HG03558 (cell line): ENCODE measurements around the gene CILP.
"Not testable (repeated sequence)": the region's sequence is repeated elsewhere in the genome, so short reads cannot be mapped to it uniquely, and the experiment has no call there.

Experiments
- ATAC-seq: cut with Tn5 transposase; IDR thresholded peaks from one replicate; pipeline ENCODE4 v1.9.1; 2021; ENCODE audit warnings: moderate number of reproducible peaks; ENCODE audit not compliant: unreplicated experiment; ENCODE audit errors: extremely low read depth

The CILP gene

DNA sequence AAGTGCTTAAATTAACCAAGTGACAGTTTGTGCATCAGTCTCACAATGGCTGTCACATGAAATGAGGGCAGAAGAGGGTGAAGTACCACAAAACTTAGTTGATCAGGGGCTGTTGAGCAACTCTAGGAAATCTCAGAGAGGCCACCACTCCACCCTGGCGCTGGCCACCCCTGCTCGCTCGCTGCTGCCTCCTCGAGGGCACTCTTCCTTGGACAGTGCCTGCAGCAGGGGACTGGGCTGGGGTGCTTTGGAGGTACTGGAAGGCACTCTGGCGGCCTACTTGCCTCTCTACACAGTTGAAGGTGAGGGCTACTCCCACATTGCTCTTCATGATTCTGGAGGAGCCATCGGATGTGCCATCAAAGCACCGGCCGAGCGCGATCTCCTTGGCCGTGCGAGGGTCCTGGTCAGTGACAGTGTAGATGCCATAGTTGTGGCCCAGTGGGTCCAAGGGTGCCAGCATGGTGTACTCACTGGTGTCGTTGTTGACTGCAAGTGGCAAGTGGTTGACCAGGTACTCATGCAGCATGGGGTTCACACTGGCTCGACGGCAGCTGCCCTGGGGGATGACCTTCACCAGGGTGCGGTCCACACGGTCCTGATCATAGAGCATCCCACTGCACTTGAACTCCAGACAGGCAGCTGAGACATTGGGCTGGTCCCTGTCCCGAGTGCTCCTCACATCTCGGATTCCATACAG is 14.5 kb downstream of the CILP start:
- ATAC-seq = no peak

DNA sequence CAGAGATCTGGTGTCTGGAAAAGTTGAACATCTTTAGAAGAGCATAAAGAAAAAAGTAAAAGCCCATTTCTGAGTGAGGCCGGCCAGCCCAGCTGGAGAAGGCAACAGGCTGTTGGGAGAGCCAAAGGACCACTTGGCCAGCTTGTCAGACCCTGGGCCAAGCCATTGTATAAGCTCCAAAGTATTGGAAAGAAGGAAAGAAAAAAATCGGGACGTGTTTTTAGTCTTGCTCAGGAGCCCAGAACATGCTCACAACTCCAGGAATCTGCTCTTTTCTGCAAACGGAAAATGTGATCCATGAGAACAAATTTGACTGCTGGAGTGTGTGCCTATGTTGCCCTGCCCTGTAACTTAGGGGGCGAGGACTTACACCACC is 15.7 kb downstream of the CILP start:
- ATAC-seq = no peak

DNA sequence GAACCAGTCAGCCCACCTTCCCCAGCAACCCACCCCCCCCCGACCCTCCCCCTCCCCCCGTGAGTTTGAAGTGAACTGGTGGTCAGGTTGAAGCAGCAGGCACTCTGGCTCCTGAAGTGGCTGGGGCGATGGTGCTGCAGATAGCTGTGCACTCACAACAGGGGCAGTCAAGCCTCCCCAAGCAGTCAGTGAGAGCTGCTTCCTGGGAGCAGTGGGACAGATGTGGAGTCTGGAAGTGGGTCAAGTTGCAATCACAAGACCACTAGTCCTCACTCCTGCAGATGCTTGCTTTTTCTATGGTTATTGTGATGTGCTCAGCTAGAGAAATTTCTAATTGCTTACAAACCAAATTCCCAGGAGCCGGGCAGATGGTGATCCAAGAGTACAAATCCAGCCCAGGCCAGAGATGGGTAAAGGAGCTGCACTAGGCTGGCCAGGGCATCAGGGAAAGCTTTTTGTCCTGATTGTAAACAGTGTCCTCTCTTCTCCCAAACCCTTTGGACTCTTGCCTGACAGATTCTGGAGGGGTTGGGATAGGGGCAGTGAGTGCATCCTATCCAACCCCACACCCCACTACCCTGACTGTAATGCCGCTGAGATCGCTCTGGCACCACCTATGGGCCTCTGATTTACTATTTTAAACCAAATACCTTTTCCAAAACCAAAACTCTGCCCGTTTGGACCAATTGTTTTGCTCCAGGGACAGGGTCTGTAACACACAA is 16.3 kb downstream of the CILP start:
- ATAC-seq = no peak

DNA sequence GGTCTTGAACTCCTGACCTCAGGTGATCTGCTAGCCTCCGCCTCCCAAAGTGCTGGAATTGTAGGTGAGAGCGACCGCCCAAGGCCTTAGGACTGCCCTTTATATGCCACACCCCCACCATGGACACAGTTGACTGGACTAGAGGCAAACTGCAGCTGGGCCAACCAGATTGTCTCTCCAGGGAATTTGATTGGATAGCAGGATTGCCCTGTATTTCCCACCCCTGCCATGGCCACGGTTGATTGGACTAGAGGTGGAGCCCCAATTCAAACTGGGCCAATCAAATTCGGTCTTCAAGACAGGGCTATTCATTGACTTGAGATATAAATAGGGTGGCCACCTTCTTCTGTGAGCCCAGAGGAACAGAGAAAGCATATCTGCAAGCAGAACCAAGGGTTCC is 19.3 kb downstream of the CILP start:
- no peak for ATAC-seq

DNA sequence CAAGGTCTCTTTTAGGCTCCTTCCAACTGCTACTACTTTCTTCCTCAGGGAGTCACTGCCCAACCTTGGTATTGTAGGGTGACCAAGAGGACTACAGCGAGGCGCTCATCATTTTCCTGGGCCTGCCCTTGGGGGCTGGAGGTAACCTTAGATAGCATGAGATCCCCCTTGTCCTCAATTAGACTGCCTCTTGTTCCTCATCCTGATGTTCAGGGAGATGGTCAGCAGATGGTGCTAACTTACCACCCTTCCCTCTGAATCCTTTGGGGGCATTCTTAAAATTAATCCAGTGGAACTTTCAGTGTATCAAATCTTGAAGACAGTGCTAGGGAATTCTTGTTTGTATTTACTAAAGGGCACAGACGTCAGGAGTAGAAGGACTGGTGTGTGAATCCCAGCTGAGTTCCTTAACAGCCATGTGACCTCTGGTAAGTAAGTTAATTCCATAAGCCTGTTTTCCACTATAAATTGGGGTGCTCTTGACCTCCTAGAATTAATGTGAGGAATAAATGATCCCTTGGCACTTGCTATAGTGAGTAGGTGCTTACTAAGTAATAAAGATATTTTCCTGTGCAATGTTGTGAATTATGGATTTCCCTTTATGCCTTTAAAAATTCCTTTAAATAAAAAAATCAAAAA is 22.1 kb downstream of the CILP start:
- ATAC-seq = no peak

DNA sequence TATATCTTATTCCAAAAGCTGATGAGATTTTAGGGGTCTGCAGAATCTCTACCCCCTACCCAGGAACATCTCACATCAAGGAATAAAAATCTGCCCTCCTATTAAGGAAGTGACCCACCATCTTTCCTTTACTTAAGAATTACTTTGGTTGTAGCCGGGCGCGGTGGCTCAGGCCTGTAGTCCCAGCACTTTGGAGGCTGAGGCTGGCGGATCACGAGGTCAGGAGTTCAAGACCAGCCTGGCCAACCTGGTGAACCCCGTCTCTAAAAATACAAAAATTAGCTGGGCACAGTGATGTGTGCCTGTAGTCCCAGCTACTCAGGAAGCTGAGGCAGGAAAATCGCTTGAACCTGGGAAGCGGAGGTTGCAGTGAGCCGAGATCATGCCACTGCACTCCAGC is 22.8 kb downstream of the CILP start:
- ATAC-seq = not testable (repeated sequence)

DNA sequence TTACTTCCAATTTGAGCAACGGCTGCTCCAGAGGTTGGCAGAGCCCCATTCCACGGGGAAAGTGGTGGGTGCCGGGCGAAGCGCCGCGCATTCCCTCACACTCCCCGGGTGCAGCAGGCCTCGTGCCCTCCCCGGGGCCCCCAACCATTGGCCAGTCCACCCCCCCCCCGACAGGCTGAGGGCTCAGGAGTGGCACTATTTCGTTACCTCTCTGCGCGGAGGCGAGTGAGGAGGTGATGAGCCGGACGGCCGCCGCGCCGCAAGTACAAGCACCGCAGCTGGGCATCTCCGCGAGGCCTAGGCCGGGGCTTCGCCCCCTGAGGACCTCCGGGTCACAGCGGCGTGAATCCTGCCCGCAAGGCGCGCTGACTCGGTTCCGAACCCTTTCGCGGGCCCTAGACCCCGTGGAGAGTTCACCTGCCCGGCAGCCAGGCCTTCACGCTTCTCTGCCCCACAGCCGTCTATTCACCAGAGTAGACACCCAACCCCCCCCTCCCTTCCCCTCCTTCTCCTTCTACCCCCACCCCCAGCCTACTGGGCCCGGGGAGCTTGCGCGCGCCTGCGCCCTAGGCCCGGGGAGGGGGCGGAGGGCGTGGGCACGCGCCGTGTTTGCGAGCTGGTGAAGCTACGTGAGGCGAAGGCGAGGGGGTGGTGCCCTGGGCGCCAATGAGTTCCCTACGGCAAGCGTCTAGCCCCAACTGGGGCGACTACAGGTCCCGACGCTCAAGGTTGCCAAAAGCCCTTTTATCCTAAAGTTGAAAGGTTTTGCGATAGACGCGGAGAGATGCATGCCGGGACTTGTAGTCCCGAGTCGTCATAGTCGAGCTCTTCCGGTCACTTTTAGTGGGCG is 26.2 kb downstream of the CILP start, which contains the start of gene CLPX:
Gene CLPX (minus strand): TSS at position 475 of the 850 bp plus-strand sequence. CDS start 189 bp downstream, at position 286.
- peak; percentile 66 for ATAC-seq

DNA sequence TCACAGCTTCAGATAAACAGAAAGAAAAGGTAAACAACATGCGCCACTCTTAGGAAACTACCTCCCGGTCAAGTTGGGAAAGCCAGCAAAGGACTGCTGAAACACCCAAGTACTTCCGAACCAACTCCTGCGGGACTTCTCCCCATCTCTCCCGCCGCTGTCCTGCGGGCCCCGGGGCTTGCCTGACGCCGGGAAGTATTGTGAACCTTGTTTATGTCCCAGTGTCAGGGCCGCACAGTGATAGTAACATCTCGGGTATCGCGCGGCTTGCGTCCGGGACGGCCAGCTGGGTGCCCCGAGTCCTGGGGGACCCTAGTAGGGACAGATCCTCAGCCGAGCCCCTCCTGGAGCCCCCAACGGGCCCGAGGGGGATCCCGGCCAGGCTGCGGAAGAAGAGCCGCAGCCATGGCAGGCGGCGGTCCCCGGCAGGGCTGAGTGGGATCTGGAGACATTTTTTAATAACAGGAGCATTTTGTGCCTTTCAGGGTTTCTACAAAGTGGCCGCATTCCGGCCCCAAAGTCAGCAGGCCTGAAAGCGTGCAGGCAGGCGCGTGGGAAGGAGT is 26.9 kb downstream of the CILP start:
- ATAC-seq = no peak

DNA sequence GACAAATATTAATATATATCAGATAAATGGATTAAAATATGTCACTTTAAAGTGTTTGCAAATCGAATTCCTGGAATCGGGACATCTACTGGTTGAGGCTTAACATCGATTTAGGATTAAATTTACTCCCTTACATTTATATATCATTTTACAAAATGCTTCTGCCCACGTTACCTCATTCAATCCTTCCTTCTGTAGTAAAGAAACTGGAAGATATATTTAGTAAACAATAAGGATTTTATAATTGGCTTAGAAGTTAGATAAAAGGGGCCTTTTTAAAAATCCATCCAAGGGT is 27.5 kb downstream of the CILP start:
- ATAC-seq = no peak

DNA sequence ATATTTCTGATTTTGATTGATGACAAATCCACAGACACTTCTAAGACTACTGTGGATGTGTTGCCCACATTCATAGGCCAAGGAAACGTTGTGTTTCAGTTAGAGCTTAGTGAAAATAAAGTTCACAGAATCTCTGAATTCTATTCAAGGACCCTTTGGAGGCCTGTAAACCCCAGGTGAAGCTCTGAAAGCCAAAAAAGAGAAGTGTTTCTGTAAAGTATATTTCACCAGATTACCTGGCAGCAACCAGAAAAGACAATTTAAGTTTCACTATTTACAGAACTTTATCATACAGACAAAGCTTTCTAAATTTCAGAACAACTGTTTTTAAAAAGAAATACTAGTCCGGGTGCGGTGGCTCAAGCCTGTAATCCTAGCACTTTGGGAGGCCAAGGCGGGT is 28.7 kb downstream of the CILP start:
- no peak for ATAC-seq

DNA sequence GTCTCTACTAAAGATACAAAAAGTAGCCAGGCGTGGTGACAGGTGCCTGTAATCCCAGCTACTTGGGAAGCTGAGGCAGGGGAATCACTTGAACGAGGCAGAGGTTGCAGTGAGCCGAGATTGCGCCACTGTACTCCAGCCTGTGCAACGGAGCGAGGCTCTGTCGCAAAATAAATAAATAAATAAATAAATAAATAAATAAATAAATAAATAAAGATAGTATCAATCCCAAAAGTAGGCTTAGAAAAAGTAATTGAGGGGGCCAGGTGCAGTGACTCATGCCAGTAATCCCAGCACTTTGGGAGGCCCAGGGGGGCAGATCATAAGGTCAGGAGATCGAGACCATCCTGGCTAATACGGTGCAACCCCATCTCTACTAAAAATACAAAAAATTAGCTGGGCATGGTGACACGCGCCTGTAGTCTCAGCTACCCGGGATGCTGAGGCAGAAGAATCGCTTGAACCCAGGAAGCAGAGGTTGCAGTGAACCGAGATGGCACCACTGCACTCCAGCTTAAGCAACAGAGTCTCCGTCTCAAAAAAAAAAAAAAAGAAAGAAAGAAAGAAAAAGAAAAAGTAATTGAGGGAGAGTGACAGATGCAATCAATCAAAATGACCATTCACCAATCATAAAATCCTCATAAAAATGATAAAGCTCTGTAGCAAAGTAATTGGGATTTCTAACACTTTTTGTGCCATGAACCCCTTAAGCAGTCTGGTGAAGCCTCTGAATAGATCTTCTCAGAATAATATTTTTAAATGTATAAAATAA is 29.5 kb downstream of the CILP start:
- not testable (repeated sequence) for ATAC-seq

DNA sequence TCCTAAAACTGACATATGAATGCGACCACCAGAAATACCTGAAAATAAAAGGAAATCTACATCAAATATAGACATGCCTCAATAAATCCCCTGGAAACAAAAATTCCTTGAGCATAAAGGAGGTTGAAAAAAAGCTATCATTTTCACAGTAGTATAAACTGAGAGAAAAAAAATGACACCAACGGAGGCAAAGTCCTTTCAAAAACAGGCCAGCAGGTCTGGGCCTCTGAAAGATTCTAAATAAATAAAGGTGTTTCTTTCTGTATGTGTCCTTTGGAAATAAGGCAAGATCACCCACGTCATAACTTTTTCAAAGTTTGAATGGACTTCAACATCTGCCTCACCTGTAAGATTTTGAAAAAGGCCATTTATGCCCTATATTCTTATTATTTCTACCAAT is 31.1 kb downstream of the CILP start:
- no peak for ATAC-seq

DNA sequence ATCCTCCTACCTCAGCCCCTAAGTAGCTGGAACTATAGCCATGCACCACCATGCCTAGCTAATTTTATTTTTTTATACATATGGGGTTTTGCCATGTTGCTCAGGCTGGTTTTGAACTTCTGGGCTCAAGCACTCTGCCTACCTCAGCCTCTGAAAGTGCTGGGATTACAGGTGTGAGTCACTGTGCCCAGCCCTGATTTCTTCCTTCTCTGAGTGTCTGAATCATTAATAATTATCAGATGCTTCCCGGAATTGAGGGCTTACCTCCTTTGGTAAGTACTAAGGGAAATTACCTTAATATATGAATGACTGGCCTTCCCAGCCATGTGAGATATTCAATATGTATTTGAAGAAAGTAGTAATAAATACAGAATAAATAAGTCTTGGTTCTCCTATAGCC is 33.4 kb downstream of the CILP start:
- no peak for ATAC-seq

DNA sequence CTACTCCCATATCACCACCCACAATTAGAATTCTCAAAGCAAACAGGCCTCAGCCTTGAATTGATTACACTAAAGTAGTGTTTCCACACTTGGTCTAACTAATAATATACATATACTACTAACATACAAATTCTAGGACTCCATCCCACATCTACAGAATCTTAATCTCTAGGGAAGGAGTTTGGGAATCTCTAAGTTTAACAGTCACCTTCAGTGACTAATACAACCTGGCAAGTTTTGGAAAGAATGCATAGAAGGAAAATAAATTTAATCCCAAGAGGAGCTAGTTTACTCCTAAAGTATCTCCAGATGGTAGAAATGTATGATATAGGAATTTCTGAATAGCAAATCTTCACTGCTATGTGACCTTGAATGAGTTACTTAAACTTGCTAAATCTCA is 35.2 kb downstream of the CILP start:
- no peak for ATAC-seq

DNA sequence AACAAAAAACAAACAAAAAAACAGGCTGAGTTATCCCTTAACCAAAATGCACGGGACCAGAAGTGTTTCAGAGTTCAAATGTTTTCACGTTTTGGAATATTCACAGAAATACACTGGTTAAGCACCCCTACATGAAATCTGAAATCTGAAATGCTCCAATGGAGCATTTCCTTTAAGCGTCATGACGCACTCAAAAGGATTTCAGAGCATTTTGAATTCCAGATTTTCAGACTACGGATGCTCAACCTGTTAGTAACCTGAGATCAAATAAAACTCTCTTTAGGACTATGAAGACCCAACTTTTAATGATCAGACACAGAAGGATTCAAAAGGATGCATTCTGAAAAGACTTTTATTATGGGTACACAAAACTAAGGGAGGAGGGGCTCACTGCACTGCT is 35.8 kb downstream of the CILP start:
- ATAC-seq = no peak

DNA sequence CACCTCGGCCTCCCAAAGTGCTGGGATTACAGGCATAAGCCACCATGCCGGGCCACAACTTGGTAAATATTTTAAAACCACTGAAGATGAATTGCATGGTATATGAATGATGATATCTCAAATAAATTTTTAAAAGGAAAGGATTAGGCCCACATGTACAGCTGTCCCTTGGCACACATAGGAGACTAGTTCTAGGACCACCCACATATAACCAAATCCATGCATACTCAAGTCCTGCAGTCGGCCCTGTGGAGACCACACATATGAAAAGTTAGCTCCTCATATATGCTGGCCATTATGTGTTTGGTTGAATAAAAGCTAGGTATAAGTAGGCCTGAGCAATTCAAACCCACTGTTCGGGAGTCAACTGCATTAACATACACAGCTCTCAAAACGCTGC is 36.8 kb downstream of the CILP start:
- no peak for ATAC-seq

DNA sequence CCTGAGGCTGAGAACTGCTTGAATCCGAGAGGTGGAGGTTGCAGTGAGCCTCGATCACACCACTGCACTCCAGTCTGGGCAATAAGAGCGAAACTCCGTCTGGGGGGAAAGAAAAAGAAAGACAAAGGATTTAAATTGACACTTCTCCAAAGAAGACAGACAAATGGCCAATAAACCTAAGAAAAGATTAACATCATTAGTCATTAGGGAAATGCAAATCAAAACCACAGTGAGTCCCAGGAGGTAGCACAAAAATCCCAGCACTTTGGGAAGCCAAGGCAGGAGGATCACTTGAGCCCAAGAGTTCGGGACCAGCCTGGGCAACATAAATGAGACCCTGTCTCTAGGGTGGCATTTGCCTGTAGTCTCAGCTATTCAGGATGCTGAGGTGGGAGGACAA is 38.7 kb downstream of the CILP start:
- ATAC-seq = no peak

DNA sequence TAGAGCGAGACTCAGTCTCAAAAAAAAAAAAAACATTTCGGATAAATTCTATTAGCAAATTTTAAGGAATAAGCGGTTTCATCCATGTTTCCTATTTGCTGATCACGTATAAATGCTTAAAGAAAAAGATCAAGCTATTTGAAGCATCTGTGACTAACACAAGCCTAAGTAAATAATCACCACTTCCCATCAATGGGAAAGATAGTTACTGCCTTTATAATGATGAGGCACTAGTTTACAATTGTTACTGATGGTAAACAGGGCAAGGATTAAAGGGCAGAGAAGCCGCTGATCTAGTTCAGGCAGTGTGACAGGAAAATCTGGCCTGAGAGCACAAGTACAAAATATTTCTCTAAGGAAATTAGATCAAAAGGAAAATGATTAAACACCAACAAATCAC is 39.8 kb downstream of the CILP start:
- ATAC-seq = no peak

DNA sequence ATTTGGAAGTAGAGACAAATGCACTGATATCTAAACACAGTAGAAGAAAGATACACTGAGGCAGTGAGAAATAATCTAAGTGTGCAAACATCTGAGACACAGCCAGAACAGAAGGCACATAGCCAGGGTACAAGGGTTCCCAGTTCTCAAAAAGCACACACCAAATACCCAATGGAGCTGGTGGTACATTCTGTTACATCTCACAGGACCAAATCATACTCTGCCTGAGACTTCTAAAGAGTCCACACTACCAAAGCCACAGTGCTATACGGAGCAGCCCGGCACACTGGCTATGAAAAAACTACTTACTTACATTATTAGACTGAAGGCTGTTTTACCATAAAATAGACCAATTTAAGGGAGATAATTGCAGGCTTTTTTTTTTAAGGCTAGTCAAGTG is 45.4 kb downstream of the CILP start:
- no peak for ATAC-seq

DNA sequence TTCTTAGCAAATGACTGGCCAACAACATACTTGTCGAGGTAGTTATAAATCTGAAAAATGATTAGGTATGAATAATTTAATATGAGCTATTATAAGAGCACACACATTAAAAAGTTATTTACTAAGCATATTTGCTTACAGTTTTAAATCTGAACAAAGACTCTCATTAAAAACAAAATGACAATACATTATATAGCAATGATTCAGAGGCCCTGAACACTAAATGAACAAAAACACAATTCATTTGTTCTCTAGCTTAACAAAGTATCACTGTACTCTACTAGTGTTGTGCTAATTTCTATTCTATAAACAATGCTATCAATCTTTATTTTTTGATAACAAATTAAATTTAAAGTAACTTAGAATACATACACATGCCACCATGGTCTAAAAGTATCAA is 47.1 kb downstream of the CILP start:
- ATAC-seq = no peak
